HK-2 (cell line): ENCODE data around the gene HERC4.
"Not testable (repeated sequence)": the region's sequence is repeated elsewhere in the genome, so short reads cannot be mapped to it uniquely, and the experiment has no call there.

Experiments used
- DNase-seq: peaks from one replicate; pipeline ENCODE4 v3.0.0-alpha.2; 2018; ENCODE audit not compliant: unreplicated experiment

Gene HERC4

GRCh38 chr10:68088740-68089139 is 13.7 kb upstream of the HERC4 start:
- DNase-seq, result no peak

GRCh38 chr10:68087685-68088401 is 12.8 kb upstream of the HERC4 start:
- DNase-seq, result no peak

DNA sequence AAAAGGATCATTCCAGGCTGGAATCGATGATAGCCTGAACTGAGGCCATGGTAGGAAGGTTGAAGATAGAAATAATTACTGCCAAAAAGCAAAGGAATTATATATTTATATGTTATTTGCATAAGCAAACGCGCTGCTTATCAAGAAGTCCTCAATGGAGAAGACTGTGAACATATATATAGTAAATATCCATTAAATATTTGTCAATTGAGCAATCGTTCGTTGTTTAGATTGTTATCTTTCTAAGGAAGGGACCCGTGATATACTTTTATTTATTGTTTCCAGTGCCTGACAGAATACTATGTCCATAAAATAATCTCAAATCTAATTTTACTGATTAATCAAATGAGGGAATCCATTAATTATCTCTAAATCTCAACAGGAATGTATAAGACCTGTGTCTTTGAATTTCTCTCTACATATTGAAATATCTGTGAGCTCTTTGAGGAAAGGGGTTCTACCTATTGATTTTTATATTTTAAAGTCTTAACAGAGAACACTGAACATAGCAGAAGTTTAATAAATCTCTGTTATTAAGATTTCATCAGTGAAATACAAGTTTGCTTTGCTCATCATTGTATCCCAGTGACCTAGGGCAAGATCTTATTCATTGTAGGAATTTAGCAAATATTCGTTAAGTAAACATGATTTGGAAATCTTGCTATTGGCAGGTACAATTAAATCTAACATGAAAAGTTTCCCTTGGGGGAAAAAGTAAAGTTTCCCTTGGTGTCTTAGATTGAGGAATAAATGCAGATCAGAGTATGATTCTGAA is 12.0 kb upstream of the HERC4 start:
- DNase-seq, result no peak

DNA sequence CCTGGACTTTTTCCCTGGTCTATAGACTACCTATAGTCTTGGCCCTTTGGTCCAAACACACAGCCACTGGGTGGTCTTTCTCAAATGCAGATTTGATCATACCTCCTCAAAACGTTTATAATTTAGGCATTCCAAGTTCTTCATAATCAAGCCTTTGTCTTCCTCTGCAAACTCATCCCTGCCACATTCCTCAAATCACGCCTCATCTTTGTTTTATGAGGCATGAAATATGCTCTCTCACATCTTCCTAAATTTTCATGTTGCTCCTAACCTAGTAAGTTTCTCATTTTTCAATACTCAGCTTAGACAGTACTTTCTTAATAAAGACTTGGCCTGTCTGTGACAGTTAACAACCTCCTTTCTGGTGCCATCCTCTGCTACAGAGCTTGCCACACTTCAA is 10.9 kb upstream of the HERC4 start:
- no peak for DNase-seq

DNA sequence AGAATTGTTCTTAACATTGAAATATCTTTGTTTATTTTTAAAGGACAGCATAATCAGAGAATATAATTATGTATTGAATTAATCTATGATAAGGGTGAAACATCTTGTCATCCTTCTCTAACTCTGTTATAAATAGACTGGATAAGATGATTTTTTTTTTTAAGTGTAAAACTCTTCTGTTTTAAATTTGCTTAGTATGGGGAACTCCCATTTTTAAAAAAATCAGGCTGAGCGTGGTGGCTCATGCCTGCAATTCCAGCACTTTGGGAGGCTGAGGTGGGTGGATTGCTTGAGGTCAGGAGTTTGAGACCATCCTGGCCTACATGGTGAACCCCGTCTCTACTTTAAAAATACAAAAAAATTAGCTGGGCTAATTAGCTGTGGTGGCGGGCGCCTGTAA is 9.4 kb upstream of the HERC4 start:
- DNase-seq, result no peak

DNA sequence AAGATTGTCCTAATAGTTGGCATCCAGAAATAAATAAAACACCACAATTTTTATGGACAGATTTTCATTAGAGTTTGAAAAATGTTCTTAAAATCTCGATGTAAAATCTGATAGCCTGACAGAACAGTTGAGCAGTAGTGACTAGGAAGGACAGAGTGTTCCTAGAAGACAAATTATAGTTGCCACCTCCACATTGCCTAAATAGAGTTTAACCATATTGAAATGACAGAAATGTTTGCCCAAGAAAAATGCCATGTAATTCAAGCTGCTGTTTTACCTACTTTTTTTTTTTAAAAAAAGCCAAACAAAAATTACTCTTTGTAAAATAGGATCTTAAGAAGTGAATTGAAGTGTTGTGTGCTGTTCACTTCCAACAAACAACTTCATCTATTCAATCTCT is 8.9 kb upstream of the HERC4 start:
- no peak for DNase-seq

- no peak for DNase-seq
Measured at GRCh38 chr10:68082872-68083271, 7.8 kb upstream of the HERC4 start.

GRCh38 chr10:68081916-68082315 is 6.8 kb upstream of the HERC4 start:
- DNase-seq, result no peak

- DNase-seq, result no peak
Measured at GRCh38 chr10:68080853-68081431, 5.9 kb upstream of the HERC4 start.

DNA sequence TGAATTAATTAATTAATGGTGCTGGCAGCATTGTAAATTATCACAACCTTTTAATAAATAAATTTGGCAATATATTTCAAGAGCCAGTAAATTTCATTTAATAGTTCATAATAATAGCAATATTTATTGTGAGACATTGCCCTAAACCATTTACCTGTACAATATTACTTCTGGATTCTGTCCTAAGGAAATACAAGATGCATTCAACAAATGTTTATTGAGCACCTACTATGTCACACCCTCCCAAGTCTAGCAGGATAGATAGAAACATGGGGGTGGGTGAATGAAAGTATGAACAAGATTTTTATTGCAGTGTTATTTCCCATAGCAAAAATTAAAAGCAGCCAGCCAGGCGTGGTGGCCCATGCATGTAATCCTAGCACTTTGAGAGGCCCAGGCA is 4.4 kb upstream of the HERC4 start:
- no peak for DNase-seq

- no peak for DNase-seq
Measured at GRCh38 chr10:68077026-68077425, 1.9 kb upstream of the HERC4 start.

DNA sequence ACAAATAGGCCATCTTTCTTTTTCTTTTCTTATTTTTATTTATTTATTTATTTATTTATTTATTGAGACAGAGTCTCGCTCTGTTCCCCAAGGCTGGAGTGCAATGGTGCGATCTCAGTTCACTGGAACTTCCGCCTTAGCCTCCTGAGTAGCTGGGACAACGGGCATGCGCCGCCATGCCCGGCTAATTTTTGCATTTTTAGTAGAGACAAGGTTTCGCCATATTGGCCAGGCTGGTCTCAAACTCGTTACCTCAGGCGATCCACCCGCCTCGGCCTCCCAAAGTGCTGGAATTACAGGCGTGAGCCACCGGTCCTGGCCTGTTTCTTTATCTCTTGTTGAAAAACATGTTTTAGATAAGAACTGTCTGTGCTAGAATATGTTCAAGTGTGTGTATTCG is 998 bp upstream of the HERC4 start:
- DNase-seq, result not testable (repeated sequence)

DNA sequence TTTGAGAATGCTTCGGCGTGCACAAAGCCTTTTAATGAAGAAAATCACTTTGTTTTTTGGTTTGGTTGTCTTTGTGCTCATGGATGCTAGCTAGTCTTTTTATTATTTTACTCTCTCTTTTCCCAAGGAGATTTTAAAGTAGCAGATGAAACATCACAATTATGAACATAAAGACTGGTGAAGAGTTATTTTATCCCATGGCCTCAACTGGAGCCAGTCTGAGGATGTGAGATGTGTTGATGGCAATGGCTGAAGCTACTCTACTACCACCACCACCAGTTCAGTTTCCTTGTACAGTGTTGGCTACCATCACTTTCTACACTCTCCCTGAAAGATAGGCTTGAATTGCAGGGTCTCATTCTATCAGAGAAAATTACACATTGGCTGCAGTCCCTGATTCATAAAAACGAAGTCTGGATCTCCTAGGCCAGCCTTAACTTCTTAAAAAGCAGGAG is 494 bp upstream of the HERC4 start:
- no peak for DNase-seq

DNA sequence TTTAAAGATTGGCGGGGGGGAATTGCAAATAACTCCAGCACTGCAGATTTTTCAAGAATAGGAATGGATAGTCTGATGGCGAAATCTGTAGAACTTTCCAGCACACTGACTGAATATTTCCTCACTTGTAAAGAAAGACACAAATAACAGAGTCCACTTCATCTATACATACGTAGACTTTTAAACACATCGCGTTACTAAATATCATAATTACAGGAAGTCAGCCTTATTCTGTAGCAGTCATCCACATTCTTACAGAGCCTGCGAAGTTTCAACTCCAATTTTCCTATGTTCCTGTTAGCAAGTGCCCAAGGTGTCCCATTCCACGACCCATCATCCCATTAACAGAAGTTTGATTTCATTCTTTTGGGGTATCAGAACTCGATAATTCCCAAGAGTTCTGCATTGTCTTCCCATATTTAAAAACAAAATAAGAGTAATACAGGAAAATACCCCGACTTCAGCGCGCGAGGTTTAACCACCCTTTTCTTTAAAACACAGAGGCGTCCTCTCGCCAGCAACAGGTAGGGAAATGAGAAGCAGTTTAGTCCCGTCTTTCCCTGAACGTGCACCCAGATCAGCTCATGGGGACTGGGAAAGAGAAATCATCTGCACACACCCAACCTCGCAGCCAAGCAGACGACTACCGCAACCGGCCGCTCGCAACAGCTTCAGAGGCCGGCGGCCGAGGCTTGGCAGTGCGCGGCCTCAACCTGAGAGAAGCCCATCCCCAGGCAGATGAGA is 880 bp downstream of the HERC4 start:
- no peak for DNase-seq

- no peak for DNase-seq
Measured at GRCh38 chr10:68073631-68074030, 1.5 kb downstream of the HERC4 start.

DNA sequence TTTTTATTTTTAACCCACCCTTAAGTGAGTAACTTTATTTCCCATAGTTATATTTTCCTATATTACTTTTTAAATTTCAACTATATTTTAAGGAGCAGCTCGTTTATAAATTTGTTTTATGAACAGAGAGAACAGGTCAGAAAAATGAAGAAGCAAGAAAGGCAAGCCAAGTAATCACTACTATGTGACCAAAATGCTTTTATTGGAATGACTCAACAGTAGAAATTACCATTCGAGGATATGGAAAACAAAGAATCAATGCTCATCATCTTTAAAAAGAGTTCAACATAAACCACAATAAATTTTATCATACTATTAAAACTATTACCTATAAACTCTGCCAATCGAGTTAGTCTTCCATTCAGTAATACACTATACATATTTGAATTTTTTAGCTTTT is 7.6 kb downstream of the HERC4 start:
- no peak for DNase-seq

- no peak for DNase-seq
Measured at GRCh38 chr10:68067029-68067428, 8.1 kb downstream of the HERC4 start.

GRCh38 chr10:68053553-68053952 is 21.5 kb downstream of the HERC4 start:
- DNase-seq, result no peak

GRCh38 chr10:68052463-68052862 is 22.6 kb downstream of the HERC4 start:
- no peak for DNase-seq

- no peak for DNase-seq
Measured at GRCh38 chr10:68049289-68050078, 25.6 kb downstream of the HERC4 start.

- no peak for DNase-seq
Measured at GRCh38 chr10:68047554-68048327, 27.3 kb downstream of the HERC4 start.
